ENCODE data around the gene ATP1A4. TPM values are rescaled to one million over a fixed set of nuclear protein-coding genes. Genes with fewer than 3 reads are reported as not detected.

ATP1A4 gene
- total RNA-seq, 1 donor from 2014 or later = not detected

- no peaks in the 10 kb centered on the region for H3K9me3 Mint-ChIP-seq
- no peaks in the 10 kb centered on the region for H3K27me3 Mint-ChIP-seq
Measured at GRCh38 chr1:160226623-160227022, 75.2 kb downstream of the ATP1A4 start.

GRCh38 chr1:160227034-160227433, 75.6 kb downstream of the ATP1A4 start:
- intact Hi-C loops (cut with micrococcal nuclease) = no loop called here
- ChIA-PET CTCF (interaction anchor here (2.0 kb wide), 1 partner anchor 65 kb away, joined by 6 read pairs; no protein-coding TSS in a partner anchor), POLR2A (interaction anchor here (1.2 kb wide), 1 partner anchor 61 kb away, joined by 6 read pairs; no protein-coding TSS in a partner anchor)
- no peak for TF ChIP-seq CTCF (IDR thresholded peaks at IDR 0.05)
- no peak overlapping the region for H3K27ac Mint-ChIP-seq
- peaks cover 40% of the 10 kb centered on the region for H3K36me3 Mint-ChIP-seq (ENCODE audit: low read depth)
- ATAC-seq (ENCODE audit: low read depth) (no peak), DNase-seq (no peak)
- H3K4me1 Mint-ChIP-seq = no peaks in the 10 kb centered on the region
- no peaks in the 10 kb centered on the region for H3K9me3 Mint-ChIP-seq
- no peak overlapping the region for H3K4me3 Mint-ChIP-seq
- no peaks in the 10 kb centered on the region for H3K27me3 Mint-ChIP-seq

More at GRCh38 chr1:160226623-160227022, 75.2 kb downstream of the ATP1A4 start:
- DNase-seq (no peak), ATAC-seq (ENCODE audit: low read depth) (no peak)
- Mint-ChIP-seq H3K4me1 (no peaks in the 10 kb centered on the region), H3K36me3 (ENCODE audit: low read depth) (peaks cover 36% of the 10 kb centered on the region), H3K27ac (no peak overlapping the region), H3K4me3 (no peak overlapping the region)
- POLR2A ChIA-PET = no interaction called here
- CTCF ChIA-PET = interaction anchor here (2.0 to 2.3 kb wide), 2 partner anchors 26 to 65 kb away, joined by 6 to 9 read pairs; no protein-coding TSS in a partner anchor
- no peak for TF ChIP-seq CTCF (IDR thresholded peaks at IDR 0.05)
- intact Hi-C loops (cut with micrococcal nuclease) = no loop called here

GRCh38 chr1:160227561-160227960, 76.2 kb downstream of the ATP1A4 start:
- ChIA-PET CTCF (interaction anchor here (2.0 kb wide), 1 partner anchor 64 kb away, joined by 6 read pairs; no protein-coding TSS in a partner anchor), POLR2A (interaction anchor here (1.2 kb wide), 1 partner anchor 61 kb away, joined by 6 read pairs; no protein-coding TSS in a partner anchor)
- Mint-ChIP-seq H3K36me3 (ENCODE audit: low read depth) (peaks cover 42% of the 10 kb centered on the region), H3K9me3 (no peaks in the 10 kb centered on the region), H3K27ac (no peak overlapping the region), H3K4me3 (no peak overlapping the region), H3K27me3 (no peaks in the 10 kb centered on the region), H3K4me1 (no peaks in the 10 kb centered on the region)
- intact Hi-C loops (cut with micrococcal nuclease) = no loop called here
- no peak for DNase-seq
- no peak for ATAC-seq (ENCODE audit: low read depth)
- no peak for TF ChIP-seq CTCF (IDR thresholded peaks at IDR 0.05)

GRCh38 chr1:160228431-160228830, 77.0 kb downstream of the ATP1A4 start:
- Mint-ChIP-seq H3K27ac (no peak overlapping the region), H3K4me3 (no peak overlapping the region), H3K4me1 (no peaks in the 10 kb centered on the region), H3K36me3 (ENCODE audit: low read depth) (peaks cover 50% of the 10 kb centered on the region), H3K9me3 (no peaks in the 10 kb centered on the region), H3K27me3 (no peaks in the 10 kb centered on the region)
- DNase-seq (no peak), ATAC-seq (ENCODE audit: low read depth) (no peak)
- TF ChIP-seq CTCF (IDR thresholded peaks at IDR 0.05) = no peak
- POLR2A ChIA-PET = interaction anchor here (0.7 kb wide), 1 partner anchor 31 kb away, joined by 3 read pairs; no protein-coding TSS in a partner anchor
- intact Hi-C loops (cut with micrococcal nuclease) = no loop called here
- CTCF ChIA-PET = interaction anchor here (0.8 to 1.7 kb wide), 3 partner anchors 9 to 63 kb away, joined by 3 to 5 read pairs (median 5); no protein-coding TSS in a partner anchor

- no peaks in the 10 kb centered on the region for H3K9me3 Mint-ChIP-seq
- ATAC-seq (ENCODE audit: low read depth) = no peak
- H3K27me3 Mint-ChIP-seq = no peaks in the 10 kb centered on the region
- TF ChIP-seq CTCF (IDR thresholded peaks at IDR 0.05) = no peak
- no peak overlapping the region for H3K27ac Mint-ChIP-seq
- DNase-seq = no peak
- intact Hi-C loops (cut with micrococcal nuclease) = no loop called here
- peaks cover 85% of the 10 kb centered on the region for H3K36me3 Mint-ChIP-seq (ENCODE audit: low read depth)
- no peak overlapping the region for H3K4me3 Mint-ChIP-seq
- peaks cover 11% of the 10 kb centered on the region for H3K4me1 Mint-ChIP-seq
- ChIA-PET CTCF (interaction anchor here (1.2 to 1.4 kb wide), 3 partner anchors 19 to 147 kb away, joined by 3 to 5 read pairs (median 3); no protein-coding TSS in a partner anchor), POLR2A (interaction anchor here (0.5 kb wide), 1 partner anchor 30 kb away, joined by 5 read pairs; no protein-coding TSS in a partner anchor)
Measured at GRCh38 chr1:160232911-160233310, 81.5 kb downstream of the ATP1A4 start.

Other genes with a start within 250 kb of the ATP1A4 start
- gene TAGLN2, start 226.1 kb upstream of the ATP1A4 start, total RNA-seq = 327 and 364 TPM in 2 replicates
- not detected in 2 replicates for gene IGSF9, start 206.0 kb upstream of the ATP1A4 start, total RNA-seq
- gene SLAMF9, start 197.4 kb upstream of the ATP1A4 start, total RNA-seq = not detected in 2 replicates
- 4.5 and 5.3 TPM in 2 replicates for gene PIGM, start 119.6 kb upstream of the ATP1A4 start, total RNA-seq
- gene KCNJ10, start 81.4 kb upstream of the ATP1A4 start, total RNA-seq = not detected in 2 replicates
- not detected in 2 replicates for gene KCNJ9, start 70.1 kb upstream of the ATP1A4 start, total RNA-seq
- 25.4 and 27.9 TPM in 2 replicates for gene IGSF8, start 53.0 kb upstream of the ATP1A4 start, total RNA-seq
- not detected in 2 replicates for gene ATP1A2, start 35.8 kb upstream of the ATP1A4 start, total RNA-seq
- not detected in 2 replicates for gene CASQ1, start 39.0 kb downstream of the ATP1A4 start, total RNA-seq
- gene PEA15, start 53.8 kb downstream of the ATP1A4 start, total RNA-seq = 107 and 111 TPM in 2 replicates
- 155 and 172 TPM in 2 replicates for gene DCAF8, start 110.9 kb downstream of the ATP1A4 start, total RNA-seq
- 43.7 and 50.3 TPM in 2 replicates for gene PEX19, start 133.5 kb downstream of the ATP1A4 start, total RNA-seq
- gene COPA, start 191.6 kb downstream of the ATP1A4 start, total RNA-seq = 161 and 174 TPM in 2 replicates
- gene NCSTN, start 191.8 kb downstream of the ATP1A4 start, total RNA-seq = 108 and 118 TPM in 2 replicates
- 0.46 and 0.71 TPM in 2 replicates for gene NHLH1, start 215.5 kb downstream of the ATP1A4 start, total RNA-seq
- gene VANGL2, start 249.0 kb downstream of the ATP1A4 start, total RNA-seq = 4.1 and 5.5 TPM in 2 replicates

All from activated B cell treated with CpG ODN at 0.5 μM for 24 hours (primary cell).